Esophagus muscularis mucosa (tissue), 4 donors: ENCODE measurements around the gene ANK2.

Source experiments
- CTCF ChIP-seq, 3 experiments: fragments of 200-600 bp in 2 of 3; fragments of 450-650 bp in 1 of 3; sonication (generic) in 2 of 3; IDR thresholded peaks; one replicate each; pipeline ENCODE4 v1.5.1; 2017 to 2019; ENCODE audit warnings: antibody characterized with exemption in 3 of 3, mild to moderate bottlenecking in 2 of 3, moderate library complexity in 1 of 3
- EP300 ChIP-seq: sonication (generic); formaldehyde crosslinking; IDR thresholded peaks from one replicate; pipeline ENCODE4 v1.6.1; 2017; ENCODE audit warnings: antibody characterized with exemption
- POLR2A ChIP-seq: fragments of 450-650 bp; IDR thresholded peaks from one replicate; pipeline ENCODE4 v1.6.1; 2017; ENCODE audit warnings: antibody characterized with exemption, moderate library complexity, mild to moderate bottlenecking, low read depth
- POLR2AphosphoS5 ChIP-seq, 2 donors: sonication (generic); formaldehyde crosslinking; IDR thresholded peaks; one replicate each; pipeline ENCODE4 v1.6.1; 2017; ENCODE audit warnings: antibody characterized with exemption in 2 of 2

- TF ChIP-seq CTCF (IDR thresholded peaks at IDR 0.05) (no peak), POLR2AphosphoS5 (IDR thresholded peaks at IDR 0.05) (no peak), POLR2A (no peak), EP300 (no peak)
Measured at GRCh38 chr4:113189546-113189945, 140.1 kb downstream of the ANK2 start.
